ENCODE results near the gene ZCCHC14. TPM values are rescaled to one million over a fixed set of nuclear protein-coding genes. Genes with fewer than 3 reads are reported as not detected.

Gene ZCCHC14
- total RNA-seq, 1 experiment from 2014 or later: 27.7 TPM

DNA sequence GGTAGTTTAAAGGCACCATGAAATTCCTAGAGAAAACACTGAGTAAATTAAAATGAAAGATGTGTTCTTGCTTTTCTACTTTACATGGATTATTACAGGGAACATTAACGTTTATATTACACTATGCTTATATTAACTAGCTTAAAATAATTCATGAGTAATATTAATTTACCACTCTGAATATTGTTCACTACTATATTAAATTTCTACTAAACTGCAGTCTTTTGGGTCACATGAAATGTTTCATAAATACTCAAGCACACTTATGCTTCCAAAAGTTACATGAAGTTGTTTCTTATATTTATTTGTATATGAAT lies 104.0 kb downstream of the ZCCHC14 start:
- WGBS (ENCODE audit: extremely low coverage, insufficient read length, low lambda C conversion rate): no CpG with 5 or more reads among the region's 1 CpG
- Histone ChIP-seq H3K14ac (ENCODE audit: insufficient read depth, low read length) (no peak overlapping the region), H4K8ac (replicated peaks; ENCODE audit: insufficient read length, low read depth, low read length) (no peak overlapping the region), H3K79me2 (ENCODE audit: insufficient read depth, low read length) (no peaks in the 10 kb centered on the region), H3K4me1 (ENCODE audit: insufficient read depth, low read length) (peaks cover 4% of the 10 kb centered on the region; the same call in 1 of the 2 replicates), H3K27ac (ENCODE audit: insufficient read length, low read depth, low read length) (peak overlapping the region; percentile 96), H2BK120ac (ENCODE audit: low read depth, low read length, poor library complexity, severe bottlenecking) (no peak overlapping the region), H3K23ac (ENCODE audit: insufficient read length, low read depth, low read length) (no peak overlapping the region), H2BK12ac (ENCODE audit: insufficient read length, low read depth, low read length) (no peak overlapping the region), H2AFZ (ENCODE audit: low read length) (no peak overlapping the region), H3K27me3 (ENCODE audit: insufficient read depth, low read length) (no peaks in the 10 kb centered on the region), H3K4ac (ENCODE audit: low read depth, low read length) (no peak overlapping the region), H4K20me1 (ENCODE audit: control insufficient read depth, insufficient read depth, insufficient read length) (no peaks in the 10 kb centered on the region), H2BK5ac (ENCODE audit: insufficient read length, low read length) (peak overlapping the region; percentile 46), H4K91ac (ENCODE audit: insufficient read length, low read depth, low read length) (no peak overlapping the region), H2AK5ac (ENCODE audit: insufficient read length, low read length) (no peak overlapping the region), H4K5ac (ENCODE audit: insufficient read length, low read depth, low read length) (no peak overlapping the region), H3K23me2 (ENCODE audit: insufficient read length, low read depth, low read length, poor library complexity, severe bottlenecking) (peaks cover 4% of the 10 kb centered on the region), H3T11ph (ENCODE audit: low read length) (no peak overlapping the region), H2BK20ac (ENCODE audit: low read depth, low read length, poor library complexity, severe bottlenecking) (no peak overlapping the region), H3K56ac (ENCODE audit: insufficient read length, low read depth, low read length) (no peak overlapping the region), H3K4me2 (ENCODE audit: insufficient read depth, insufficient read length, low read length) (peak overlapping the region; percentile 75), H3K79me1 (ENCODE audit: insufficient read depth, low read depth, low read length, poor library complexity, severe bottlenecking) (no peaks in the 10 kb centered on the region), H2BK15ac (ENCODE audit: low read depth, low read length) (no peak overlapping the region), H3K9me3 (ENCODE audit: control insufficient read depth, low read depth, low read length) (no peaks in the 10 kb centered on the region), H3K18ac (ENCODE audit: insufficient read length, low read depth, low read length) (no peak overlapping the region), H3K9ac (ENCODE audit: extremely low read depth, insufficient read length, low read length) (no peak overlapping the region)
- H3K4me3 Mint-ChIP-seq: peak overlapping the region in 1 of 2 experiments; percentile 71; a peak in 2 of 5 replicates
- DNase-seq: no peak
- H3K36me3 Mint-ChIP-seq (ENCODE audit: insufficient read depth in 1 of 3, low read depth in 3 of 3): no peaks in the 10 kb centered on the region; a peak in 2 of 7 replicates
- H3K27ac Mint-ChIP-seq: peak overlapping the region; percentile 91 to 98 (median 94); a peak in 3 of 7 replicates
- TF ChIP-seq, protein P1, sequence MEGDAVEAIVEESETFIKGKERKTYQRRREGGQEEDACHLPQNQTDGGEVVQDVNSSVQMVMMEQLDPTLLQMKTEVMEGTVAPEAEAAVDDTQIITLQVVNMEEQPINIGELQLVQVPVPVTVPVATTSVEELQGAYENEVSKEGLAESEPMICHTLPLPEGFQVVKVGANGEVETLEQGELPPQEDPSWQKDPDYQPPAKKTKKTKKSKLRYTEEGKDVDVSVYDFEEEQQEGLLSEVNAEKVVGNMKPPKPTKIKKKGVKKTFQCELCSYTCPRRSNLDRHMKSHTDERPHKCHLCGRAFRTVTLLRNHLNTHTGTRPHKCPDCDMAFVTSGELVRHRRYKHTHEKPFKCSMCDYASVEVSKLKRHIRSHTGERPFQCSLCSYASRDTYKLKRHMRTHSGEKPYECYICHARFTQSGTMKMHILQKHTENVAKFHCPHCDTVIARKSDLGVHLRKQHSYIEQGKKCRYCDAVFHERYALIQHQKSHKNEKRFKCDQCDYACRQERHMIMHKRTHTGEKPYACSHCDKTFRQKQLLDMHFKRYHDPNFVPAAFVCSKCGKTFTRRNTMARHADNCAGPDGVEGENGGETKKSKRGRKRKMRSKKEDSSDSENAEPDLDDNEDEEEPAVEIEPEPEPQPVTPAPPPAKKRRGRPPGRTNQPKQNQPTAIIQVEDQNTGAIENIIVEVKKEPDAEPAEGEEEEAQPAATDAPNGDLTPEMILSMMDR (conservative IDR thresholded peaks at IDR 0.05): no peak
- H3K9me3 Mint-ChIP-seq: no peaks in the 10 kb centered on the region; a peak in 2 of 5 replicates
- H3K4me1 Mint-ChIP-seq: peaks cover 23 to 32% of the 10 kb centered on the region in 2 experiments
- H3K27me3 Mint-ChIP-seq (ENCODE audit: low read depth): peaks cover 5% of the 10 kb centered on the region
